BLaER1 (cell line): Measurements from ENCODE around the gene SLC5A3.

Source experiments
- H3K27ac ChIP-seq: shearing (Covaris generic); formaldehyde crosslinking; 2 replicates; pipeline ENCODE4 v1.8.1; 2022
- H3K27me3 ChIP-seq: shearing (Covaris generic); formaldehyde crosslinking; 2 replicates; pipeline ENCODE4 v1.8.1; 2022
- H3K36me3 ChIP-seq: shearing (Covaris generic); formaldehyde crosslinking; 2 replicates; pipeline ENCODE4 v1.8.1; 2022
- H3K4me1 ChIP-seq: shearing (Covaris generic); formaldehyde crosslinking; 2 replicates; pipeline ENCODE4 v1.8.1; 2022
- H3K4me2 ChIP-seq: shearing (Covaris generic); formaldehyde crosslinking; 2 replicates; pipeline ENCODE4 v1.8.1; 2022
- H3K4me3 ChIP-seq: shearing (Covaris generic); formaldehyde crosslinking; 2 replicates; pipeline ENCODE4 v1.8.1; 2022
- H3K9ac ChIP-seq: shearing (Covaris generic); formaldehyde crosslinking; 2 replicates; pipeline ENCODE4 v1.8.1; 2022
- H3K9me3 ChIP-seq: shearing (Covaris generic); formaldehyde crosslinking; 2 replicates; pipeline ENCODE4 v1.8.1; 2022
- H4K20me1 ChIP-seq: shearing (Covaris generic); formaldehyde crosslinking; 2 replicates; pipeline ENCODE4 v1.8.1; 2022
- Cebpa-rat ChIP-seq: shearing (Covaris generic); IDR thresholded peaks from 2 replicates; pipeline ENCODE4 v1.8.1; 2022

Gene SLC5A3

GRCh38 chr21:34078915-34079314, 5.5 kb downstream of the SLC5A3 start:
- peak overlapping the region; percentile 97 for H3K4me2 ChIP-seq
- peaks cover 50% of the 10 kb centered on the region for H3K4me1 ChIP-seq
- H3K9me3 ChIP-seq: no peaks in the 10 kb centered on the region
- H4K20me1 ChIP-seq: peaks cover 83% of the 10 kb centered on the region
- H3K4me3 ChIP-seq: no peak overlapping the region
- no peaks in the 10 kb centered on the region for H3K27me3 ChIP-seq
- H3K27ac ChIP-seq: no peak overlapping the region
- H3K36me3 ChIP-seq: peaks cover 26% of the 10 kb centered on the region; the same call in 1 of the 2 replicates
- TF ChIP-seq Cebpa-rat: no peak
- H3K9ac ChIP-seq: no peak overlapping the region

GRCh38 chr21:34080710-34081109, 7.3 kb downstream of the SLC5A3 start:
- no peak overlapping the region for H3K9ac ChIP-seq
- H3K9me3 ChIP-seq: no peaks in the 10 kb centered on the region; the same call in 1 of the 2 replicates
- H3K4me2 ChIP-seq: no peak overlapping the region
- no peak overlapping the region for H3K27ac ChIP-seq
- peaks cover 83% of the 10 kb centered on the region for H4K20me1 ChIP-seq
- no peak for TF ChIP-seq Cebpa-rat
- H3K4me1 ChIP-seq: peaks cover 36% of the 10 kb centered on the region
- H3K36me3 ChIP-seq: peaks cover 36% of the 10 kb centered on the region; the same call in 1 of the 2 replicates
- no peaks in the 10 kb centered on the region for H3K27me3 ChIP-seq
- no peak overlapping the region for H3K4me3 ChIP-seq

GRCh38 chr21:34082769-34083168, 9.4 kb downstream of the SLC5A3 start:
- peaks cover 47% of the 10 kb centered on the region; the same call in 1 of the 2 replicates for H3K36me3 ChIP-seq
- H3K4me2 ChIP-seq: no peak overlapping the region
- no peak overlapping the region for H3K27ac ChIP-seq

GRCh38 chr21:34083357-34083756, 10.0 kb downstream of the SLC5A3 start:
- Histone ChIP-seq H3K27me3 (no peaks in the 10 kb centered on the region), H4K20me1 (peaks cover 83% of the 10 kb centered on the region), H3K9me3 (no peaks in the 10 kb centered on the region; the same call in 1 of the 2 replicates), H3K27ac (no peak overlapping the region), H3K9ac (no peak overlapping the region), H3K4me1 (peaks cover 9% of the 10 kb centered on the region), H3K4me2 (no peak overlapping the region), H3K36me3 (peaks cover 47% of the 10 kb centered on the region; the same call in 1 of the 2 replicates), H3K4me3 (no peak overlapping the region)
- TF ChIP-seq Cebpa-rat: no peak

More at GRCh38 chr21:34082769-34083168, 9.4 kb downstream of the SLC5A3 start:
- H3K4me3 ChIP-seq: no peak overlapping the region
- H3K9ac ChIP-seq: no peak overlapping the region
- H3K9me3 ChIP-seq: no peaks in the 10 kb centered on the region; the same call in 1 of the 2 replicates
- H3K4me1 ChIP-seq: peaks cover 15% of the 10 kb centered on the region
- TF ChIP-seq Cebpa-rat: no peak
- H4K20me1 ChIP-seq: peaks cover 83% of the 10 kb centered on the region
- no peaks in the 10 kb centered on the region for H3K27me3 ChIP-seq

- H3K9ac ChIP-seq: no peak overlapping the region
- H4K20me1 ChIP-seq: peaks cover 83% of the 10 kb centered on the region
- no peaks in the 10 kb centered on the region for H3K27me3 ChIP-seq
- no peak for TF ChIP-seq Cebpa-rat
- H3K4me1 ChIP-seq: no peaks in the 10 kb centered on the region
- H3K9me3 ChIP-seq: no peaks in the 10 kb centered on the region; the same call in 1 of the 2 replicates
- no peak overlapping the region for H3K4me2 ChIP-seq
- no peak overlapping the region for H3K4me3 ChIP-seq
- H3K36me3 ChIP-seq: peaks cover 49% of the 10 kb centered on the region; the same call in 1 of the 2 replicates
- H3K27ac ChIP-seq: no peak overlapping the region
Observed at GRCh38 chr21:34085129-34085528, 11.8 kb downstream of the SLC5A3 start.

- Histone ChIP-seq H3K27ac (no peak overlapping the region), H3K4me2 (no peak overlapping the region), H3K4me1 (no peaks in the 10 kb centered on the region), H3K36me3 (peaks cover 49% of the 10 kb centered on the region; the same call in 1 of the 2 replicates), H4K20me1 (peaks cover 94% of the 10 kb centered on the region), H3K9ac (no peak overlapping the region), H3K27me3 (no peaks in the 10 kb centered on the region), H3K4me3 (no peak overlapping the region), H3K9me3 (no peaks in the 10 kb centered on the region; the same call in 1 of the 2 replicates)
- no peak for TF ChIP-seq Cebpa-rat
Observed at GRCh38 chr21:34086887-34087306, 13.5 kb downstream of the SLC5A3 start.

GRCh38 chr21:34088752-34089151, 15.4 kb downstream of the SLC5A3 start:
- H4K20me1 ChIP-seq: peaks cover 99% of the 10 kb centered on the region
- TF ChIP-seq Cebpa-rat: no peak
- H3K27me3 ChIP-seq: no peaks in the 10 kb centered on the region
- H3K27ac ChIP-seq: no peak overlapping the region
- H3K9me3 ChIP-seq: no peaks in the 10 kb centered on the region; the same call in 1 of the 2 replicates
- no peak overlapping the region for H3K4me2 ChIP-seq
- H3K4me3 ChIP-seq: no peak overlapping the region
- H3K4me1 ChIP-seq: no peaks in the 10 kb centered on the region
- peaks cover 35% of the 10 kb centered on the region; the same call in 1 of the 2 replicates for H3K36me3 ChIP-seq
- H3K9ac ChIP-seq: no peak overlapping the region

- no peak for TF ChIP-seq Cebpa-rat
- Histone ChIP-seq H3K27me3 (no peaks in the 10 kb centered on the region), H3K9me3 (0 out of 2 replicates have a peak, but pooled peaks cover 6% of the 10 kb centered on the region), H3K4me3 (no peak overlapping the region), H3K9ac (no peak overlapping the region), H3K27ac (no peak overlapping the region), H3K36me3 (peaks cover 40% of the 10 kb centered on the region), H3K4me2 (no peak overlapping the region), H4K20me1 (peaks cover 96% of the 10 kb centered on the region), H3K4me1 (no peaks in the 10 kb centered on the region)
Observed at GRCh38 chr21:34091032-34091431, 17.7 kb downstream of the SLC5A3 start.

- Histone ChIP-seq H3K4me2 (no peak overlapping the region), H3K36me3 (peaks cover 40% of the 10 kb centered on the region), H3K27ac (no peak overlapping the region), H4K20me1 (peaks cover 96% of the 10 kb centered on the region), H3K9me3 (0 out of 2 replicates have a peak, but pooled peaks cover 6% of the 10 kb centered on the region), H3K27me3 (no peaks in the 10 kb centered on the region), H3K4me3 (no peak overlapping the region), H3K4me1 (no peaks in the 10 kb centered on the region), H3K9ac (no peak overlapping the region)
- no peak for TF ChIP-seq Cebpa-rat
Observed at GRCh38 chr21:34091607-34092006, 18.2 kb downstream of the SLC5A3 start.

- Histone ChIP-seq H3K36me3 (peaks cover 41% of the 10 kb centered on the region), H3K27ac (no peak overlapping the region), H3K4me1 (no peaks in the 10 kb centered on the region), H4K20me1 (peaks cover 96% of the 10 kb centered on the region), H3K4me3 (no peak overlapping the region), H3K9ac (no peak overlapping the region), H3K4me2 (no peak overlapping the region), H3K9me3 (0 out of 2 replicates have a peak, but pooled peaks cover 6% of the 10 kb centered on the region), H3K27me3 (no peaks in the 10 kb centered on the region)
- no peak for TF ChIP-seq Cebpa-rat
Observed at GRCh38 chr21:34092262-34092921, 19.0 kb downstream of the SLC5A3 start.
